Loucy (cell line): ENCODE data around the gene GLMP.

ENCODE experiments used
- H2AFZ ChIP-seq: fragments of 200-600 bp; sonication (generic); 2 replicates; pipeline ENCODE4 v1.6.0; 2016; ENCODE audit warnings: antibody characterized with exemption, mild to moderate bottlenecking, low read length, moderate library complexity
- H3F3A ChIP-seq: fragments of 200-600 bp; 2 replicates; pipeline ENCODE4 v1.6.0; 2016; ENCODE audit warnings: antibody characterized with exemption, low read depth, mild to moderate bottlenecking
- H3K27me3 ChIP-seq: fragments of 200-600 bp; sonication (generic); 2 replicates; pipeline ENCODE4 v1.6.1; 2014; ENCODE audit warnings: low read length, mild to moderate bottlenecking; ENCODE audit not compliant: insufficient read depth, poor library complexity, severe bottlenecking
- H3K36me3 ChIP-seq: fragments of 200-600 bp; sonication (generic); 2 replicates; pipeline ENCODE4 v1.6.1; 2016; ENCODE audit warnings: low read length; ENCODE audit not compliant: insufficient read depth
- H3K4me1 ChIP-seq: fragments of 200-600 bp; sonication (generic); 2 replicates; pipeline ENCODE4 v1.5.1; 2014; ENCODE audit warnings: low read length, mild to moderate bottlenecking; ENCODE audit not compliant: insufficient read depth, poor library complexity, severe bottlenecking
- H3K4me2 ChIP-seq: fragments of 200-600 bp; sonication (generic); 2 replicates; pipeline ENCODE4 v1.6.0; 2014; ENCODE audit warnings: antibody characterized with exemption, low read length, low read depth, mild to moderate bottlenecking; ENCODE audit not compliant: poor library complexity, severe bottlenecking
- H3K4me3 ChIP-seq: fragments of 200-600 bp; sonication (generic); 2 replicates; pipeline ENCODE4 v1.5.1; 2014; ENCODE audit warnings: low read length, mild to moderate bottlenecking, mixed read lengths; ENCODE audit not compliant: poor library complexity, severe bottlenecking
- H3K79me2 ChIP-seq: fragments of 200-600 bp; sonication (generic); 2 replicates; pipeline ENCODE4 v1.6.1; 2014; ENCODE audit warnings: low read length; ENCODE audit not compliant: insufficient read depth
- H3K9ac ChIP-seq: fragments of 200-600 bp; sonication (generic); 2 replicates; pipeline ENCODE4 v1.6.0; 2014; ENCODE audit warnings: mild to moderate bottlenecking, low read depth, low read length, moderate library complexity; ENCODE audit not compliant: poor library complexity, severe bottlenecking
- H3K9me2 ChIP-seq: fragments of 200-600 bp; sonication (generic); replicated peaks from 2 replicates; pipeline ENCODE4 v1.6.1; 2016; ENCODE audit warnings: low read depth, low read length, mixed read lengths
- H3K9me3 ChIP-seq: fragments of 200-600 bp; sonication (generic); 2 replicates; pipeline ENCODE4 v1.6.1; 2014; ENCODE audit warnings: mild to moderate bottlenecking, antibody characterized with exemption, low read length, low read depth; ENCODE audit not compliant: insufficient read depth
- H4K20me1 ChIP-seq: fragments of 200-600 bp; sonication (generic); 2 replicates; pipeline ENCODE4 v1.6.0; 2014; ENCODE audit warnings: antibody characterized with exemption, low read length, mild to moderate bottlenecking; ENCODE audit not compliant: insufficient read depth, poor library complexity, severe bottlenecking
- EZH2phosphoT487 ChIP-seq: fragments of 200-600 bp; IDR thresholded peaks from 2 replicates; pipeline ENCODE4 v1.6.1; 2018; ENCODE audit warnings: antibody characterized with exemption, mild to moderate bottlenecking, moderate library complexity, borderline replicate concordance
- TF ChIP-seq, protein P1 (sequence below): fragments of 200-600 bp; sonication (generic); conservative IDR thresholded peaks from 2 replicates; pipeline ENCODE4 v1.5.1; 2014; ENCODE audit warnings: mild to moderate bottlenecking, antibody characterized with exemption, low read length

GLMP gene

DNA sequence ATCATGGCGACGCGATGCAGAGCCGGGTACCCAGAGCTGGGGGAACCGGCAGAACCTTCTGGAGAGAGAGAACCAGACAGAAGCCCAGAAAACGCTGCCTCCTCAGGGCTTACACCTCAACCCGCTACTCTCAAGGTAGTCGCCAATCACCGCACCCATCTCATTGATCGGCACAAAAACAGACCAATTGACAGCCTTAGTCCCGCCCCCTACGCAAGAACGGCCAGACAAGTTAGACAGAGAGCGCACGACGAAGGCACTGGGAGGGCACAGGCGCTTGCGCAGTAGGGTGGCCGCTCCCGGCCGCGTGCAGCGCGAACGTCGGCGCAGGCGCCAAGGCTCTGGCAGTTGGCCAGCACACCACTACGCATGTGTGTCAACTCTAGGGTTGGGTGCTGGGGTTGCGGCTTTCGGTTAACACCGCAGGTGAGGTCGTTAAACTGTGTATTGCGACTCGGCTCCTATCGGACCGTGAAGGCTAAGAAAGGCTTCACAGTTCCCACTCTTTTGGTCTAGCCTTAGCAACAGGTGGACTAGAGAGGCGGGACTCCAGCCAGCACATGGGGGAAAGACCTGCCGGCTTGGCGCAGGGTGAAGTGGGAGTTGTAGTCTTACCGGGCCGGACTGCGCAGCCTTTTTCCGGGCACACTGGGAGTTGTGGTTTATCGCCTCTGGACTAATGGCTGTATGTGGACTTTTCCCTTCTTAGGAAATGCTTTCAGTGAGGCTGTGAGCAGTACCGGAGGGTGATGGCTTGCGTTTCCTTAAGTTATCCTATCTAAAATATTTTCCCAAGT, 42.9 kb upstream of the GLMP start, which contains the start of the genes CCT3 and TSACC:
Gene CCT3 (minus strand): TSS at position 113 of the 797 bp plus-strand sequence. CDS start 108 bp downstream, at position 5.
Gene TSACC (plus strand): TSS at position 347 of the 797 bp plus-strand sequence. CDS start 1,232 bp downstream, outside the sequence.
- TF ChIP-seq EZH2phosphoT487, result no peak
- TF ChIP-seq, protein P1, sequence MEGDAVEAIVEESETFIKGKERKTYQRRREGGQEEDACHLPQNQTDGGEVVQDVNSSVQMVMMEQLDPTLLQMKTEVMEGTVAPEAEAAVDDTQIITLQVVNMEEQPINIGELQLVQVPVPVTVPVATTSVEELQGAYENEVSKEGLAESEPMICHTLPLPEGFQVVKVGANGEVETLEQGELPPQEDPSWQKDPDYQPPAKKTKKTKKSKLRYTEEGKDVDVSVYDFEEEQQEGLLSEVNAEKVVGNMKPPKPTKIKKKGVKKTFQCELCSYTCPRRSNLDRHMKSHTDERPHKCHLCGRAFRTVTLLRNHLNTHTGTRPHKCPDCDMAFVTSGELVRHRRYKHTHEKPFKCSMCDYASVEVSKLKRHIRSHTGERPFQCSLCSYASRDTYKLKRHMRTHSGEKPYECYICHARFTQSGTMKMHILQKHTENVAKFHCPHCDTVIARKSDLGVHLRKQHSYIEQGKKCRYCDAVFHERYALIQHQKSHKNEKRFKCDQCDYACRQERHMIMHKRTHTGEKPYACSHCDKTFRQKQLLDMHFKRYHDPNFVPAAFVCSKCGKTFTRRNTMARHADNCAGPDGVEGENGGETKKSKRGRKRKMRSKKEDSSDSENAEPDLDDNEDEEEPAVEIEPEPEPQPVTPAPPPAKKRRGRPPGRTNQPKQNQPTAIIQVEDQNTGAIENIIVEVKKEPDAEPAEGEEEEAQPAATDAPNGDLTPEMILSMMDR, result no peak
- Histone ChIP-seq H3K36me3 (peaks cover 21% of the 10 kb centered on the region; the same call in 1 of the 2 replicates), H3K79me2 (peaks cover 47% of the 10 kb centered on the region), H3K4me1 (peaks cover 24% of the 10 kb centered on the region), H3F3A (no peaks in the 10 kb centered on the region), H3K27me3 (no peaks in the 10 kb centered on the region), H3K4me2 (peak within 1 kb of the TSS; percentile 82), H2AFZ (peak within 1 kb of the TSS; percentile 96), H4K20me1 (peaks cover 43% of the 10 kb centered on the region), H3K9me2 (no peaks in the 10 kb centered on the region), H3K9ac (peak within 1 kb of the TSS; percentile 91), H3K4me3 (peak within 1 kb of the TSS; percentile 96), H3K9me3 (no peaks in the 10 kb centered on the region)

DNA sequence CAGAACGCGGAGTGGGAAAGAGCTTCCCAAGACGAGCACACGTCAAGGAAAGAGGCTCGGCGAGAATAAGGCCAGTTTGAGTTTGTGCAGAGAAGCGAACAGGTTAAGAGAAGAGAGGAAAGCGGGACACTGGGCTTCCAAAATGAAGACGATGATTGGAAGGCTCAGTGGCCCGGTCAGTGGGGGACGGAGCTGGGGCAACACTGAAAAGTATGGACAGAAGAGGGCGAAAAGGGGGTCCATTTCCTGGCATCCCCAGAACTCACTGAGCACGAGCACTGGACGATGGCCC, 42.4 kb upstream of the GLMP start:
- Histone ChIP-seq H2AFZ (peak overlapping the region; percentile 77), H3K79me2 (peaks cover 49% of the 10 kb centered on the region), H3K9me2 (no peaks in the 10 kb centered on the region)

DNA sequence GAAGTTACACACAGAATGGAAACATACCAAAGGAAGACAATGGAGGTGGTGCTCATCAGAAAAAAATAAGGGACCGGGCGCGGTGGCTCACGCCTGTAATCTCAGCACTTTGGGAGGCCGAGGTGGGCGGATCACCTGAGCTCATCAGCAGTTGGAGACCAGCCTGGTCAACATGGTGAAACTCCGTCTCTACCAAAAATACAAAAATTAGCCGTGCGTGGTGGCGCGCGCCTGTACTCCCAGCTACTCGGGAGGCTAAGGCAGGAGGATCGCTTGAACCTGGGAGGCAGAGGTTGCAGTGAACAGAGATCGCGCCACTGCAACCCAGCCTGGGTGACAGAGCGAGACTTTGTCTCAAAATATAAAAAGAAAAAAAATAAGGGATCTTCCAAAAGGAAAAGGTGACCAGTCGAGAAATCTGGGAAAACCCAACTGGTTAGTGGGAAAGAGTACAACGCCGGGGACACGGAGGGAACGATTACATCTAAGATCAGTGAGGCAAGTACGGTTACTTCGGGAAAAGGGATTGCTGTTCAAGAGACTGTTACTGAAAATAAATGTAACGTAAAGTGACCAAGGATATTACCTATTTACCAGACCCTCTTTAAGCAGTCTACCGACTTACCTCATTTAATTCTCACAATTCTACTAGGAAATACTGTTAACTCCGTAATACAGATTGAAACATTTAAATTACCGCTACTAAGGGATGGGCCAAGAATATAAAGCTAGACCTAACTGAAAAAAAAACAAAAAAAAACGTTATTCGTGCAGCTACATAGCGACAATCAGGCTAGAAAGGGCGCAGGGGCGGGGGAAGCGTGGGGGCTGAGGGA, 41.8 kb upstream of the GLMP start:
- no peaks in the 10 kb centered on the region for H3K9me3 ChIP-seq
- peaks cover 53% of the 10 kb centered on the region for H3K79me2 ChIP-seq
- H3K9ac ChIP-seq, result peak overlapping the region; percentile 91
- TF ChIP-seq EZH2phosphoT487, result no peak
- TF ChIP-seq, protein P1, result no peak
- peak overlapping the region; percentile 96 for H3K4me3 ChIP-seq
- H3K27me3 ChIP-seq, result no peaks in the 10 kb centered on the region
- H4K20me1 ChIP-seq, result peaks cover 45% of the 10 kb centered on the region
- peaks cover 30% of the 10 kb centered on the region; the same call in 1 of the 2 replicates for H3K36me3 ChIP-seq
- H3K4me2 ChIP-seq, result peak overlapping the region; percentile 82
- H2AFZ ChIP-seq, result peak overlapping the region; percentile 77
- no peaks in the 10 kb centered on the region for H3K9me2 ChIP-seq
- H3K4me1 ChIP-seq, result peaks cover 24% of the 10 kb centered on the region
- H3F3A ChIP-seq, result no peaks in the 10 kb centered on the region

More for the DNA sequence above, 42.4 kb upstream of the GLMP start:
- Histone ChIP-seq H3K27me3 (no peaks in the 10 kb centered on the region), H3F3A (no peaks in the 10 kb centered on the region), H3K36me3 (peaks cover 24% of the 10 kb centered on the region; the same call in 1 of the 2 replicates), H3K9ac (peak overlapping the region; percentile 91), H3K4me3 (peak overlapping the region; percentile 96), H3K9me3 (no peaks in the 10 kb centered on the region), H4K20me1 (peaks cover 45% of the 10 kb centered on the region), H3K4me1 (peaks cover 24% of the 10 kb centered on the region), H3K4me2 (peak overlapping the region; percentile 82)
- TF ChIP-seq EZH2phosphoT487, result no peak
- TF ChIP-seq, protein P1, result no peak
